GM21619 (cell line): ENCODE data around the gene AHRR.
A peak's percentile ranks its signal among the peaks of the same experiment; 100 is the strongest.
"Not testable (repeated sequence)": the region's sequence is repeated elsewhere in the genome, so short reads cannot be mapped to it uniquely, and the experiment has no call there.

Source experiments
- ATAC-seq: cut with Tn5 transposase; IDR thresholded peaks from one replicate; pipeline ENCODE4 v1.9.1; 2021; ENCODE audit not compliant: unreplicated experiment

The AHRR gene

GRCh38 chr5:362978-363765 lies 41.7 kb downstream of the AHRR start:
- ATAC-seq = no peak

- ATAC-seq = no peak
Measured at GRCh38 chr5:364497-364896, 43.0 kb downstream of the AHRR start.

GRCh38 chr5:366541-367357 lies 45.2 kb downstream of the AHRR start:
- ATAC-seq = no peak

GRCh38 chr5:367358-368130 lies 46.0 kb downstream of the AHRR start:
- no peak for ATAC-seq

- ATAC-seq = peak; percentile 38
Measured at GRCh38 chr5:368183-369084, 46.9 kb downstream of the AHRR start.

GRCh38 chr5:369151-369868 lies 47.8 kb downstream of the AHRR start:
- ATAC-seq = peak; percentile 23

- ATAC-seq = not testable (repeated sequence)
Measured at GRCh38 chr5:369869-370236, 48.3 kb downstream of the AHRR start.

GRCh38 chr5:370311-370958 lies 48.9 kb downstream of the AHRR start:
- ATAC-seq = no peak

GRCh38 chr5:370959-371810 lies 49.7 kb downstream of the AHRR start:
- ATAC-seq = no peak

GRCh38 chr5:371811-372555 lies 50.5 kb downstream of the AHRR start:
- ATAC-seq = no peak

- ATAC-seq = no peak
Measured at GRCh38 chr5:372556-372995, 51.1 kb downstream of the AHRR start.

- ATAC-seq = no peak
Measured at GRCh38 chr5:372996-373709, 51.6 kb downstream of the AHRR start.

- ATAC-seq = no peak
Measured at GRCh38 chr5:373710-374602, 52.4 kb downstream of the AHRR start.

- no peak for ATAC-seq
Measured at GRCh38 chr5:374631-375335, 53.3 kb downstream of the AHRR start.

- no peak for ATAC-seq
Measured at GRCh38 chr5:375336-375920, 53.9 kb downstream of the AHRR start.
